GM12872 (cell line): ENCODE data around the gene UBR4.

Experiments used
- TF ChIP-seq, protein P1 (sequence below): IDR thresholded peaks from 3 replicates; pipeline ENCODE4 v1.5.1; 2011; ENCODE audit warnings: low read depth, mild to moderate bottlenecking, low read length, moderate library complexity; ENCODE audit not compliant: insufficient read depth

The UBR4 gene

GRCh38 chr1:19193004-19193403, 17.1 kb downstream of the UBR4 start:
- TF ChIP-seq, protein P1, sequence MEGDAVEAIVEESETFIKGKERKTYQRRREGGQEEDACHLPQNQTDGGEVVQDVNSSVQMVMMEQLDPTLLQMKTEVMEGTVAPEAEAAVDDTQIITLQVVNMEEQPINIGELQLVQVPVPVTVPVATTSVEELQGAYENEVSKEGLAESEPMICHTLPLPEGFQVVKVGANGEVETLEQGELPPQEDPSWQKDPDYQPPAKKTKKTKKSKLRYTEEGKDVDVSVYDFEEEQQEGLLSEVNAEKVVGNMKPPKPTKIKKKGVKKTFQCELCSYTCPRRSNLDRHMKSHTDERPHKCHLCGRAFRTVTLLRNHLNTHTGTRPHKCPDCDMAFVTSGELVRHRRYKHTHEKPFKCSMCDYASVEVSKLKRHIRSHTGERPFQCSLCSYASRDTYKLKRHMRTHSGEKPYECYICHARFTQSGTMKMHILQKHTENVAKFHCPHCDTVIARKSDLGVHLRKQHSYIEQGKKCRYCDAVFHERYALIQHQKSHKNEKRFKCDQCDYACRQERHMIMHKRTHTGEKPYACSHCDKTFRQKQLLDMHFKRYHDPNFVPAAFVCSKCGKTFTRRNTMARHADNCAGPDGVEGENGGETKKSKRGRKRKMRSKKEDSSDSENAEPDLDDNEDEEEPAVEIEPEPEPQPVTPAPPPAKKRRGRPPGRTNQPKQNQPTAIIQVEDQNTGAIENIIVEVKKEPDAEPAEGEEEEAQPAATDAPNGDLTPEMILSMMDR: no peak

GRCh38 chr1:19191811-19192210, 18.3 kb downstream of the UBR4 start:
- TF ChIP-seq, protein P1: no peak

GRCh38 chr1:19190468-19190867, 19.6 kb downstream of the UBR4 start:
- TF ChIP-seq, protein P1: no peak

GRCh38 chr1:19189270-19189669, 20.8 kb downstream of the UBR4 start:
- TF ChIP-seq, protein P1: no peak

GRCh38 chr1:19187852-19188251, 22.2 kb downstream of the UBR4 start:
- TF ChIP-seq, protein P1: no peak

DNA sequence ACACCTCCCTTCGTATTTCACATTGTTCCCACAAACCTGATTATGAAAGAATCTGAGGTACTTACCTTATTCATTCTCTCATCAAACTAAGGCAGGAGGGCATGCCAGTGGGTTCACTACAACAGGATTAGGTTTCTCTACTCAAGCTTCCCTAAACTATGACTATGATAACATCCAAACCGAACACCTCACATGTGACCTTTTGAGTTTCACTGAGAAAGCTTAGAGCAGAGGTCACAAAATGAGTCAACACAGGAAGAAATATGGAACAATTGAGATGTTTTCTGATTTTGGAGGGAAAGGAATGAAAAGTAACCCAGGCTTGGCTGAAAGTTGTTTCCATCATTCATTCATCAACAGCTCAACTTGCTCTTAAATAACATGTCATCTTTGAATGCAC, 24.1 kb downstream of the UBR4 start:
- TF ChIP-seq, protein P1: no peak

- TF ChIP-seq, protein P1: no peak
Observed at GRCh38 chr1:19182223-19182622, 27.8 kb downstream of the UBR4 start.
